ENCODE measurements around the gene TRAF3IP3.
A peak's percentile ranks its signal among the peaks of the same experiment; 100 is the strongest.

Gene TRAF3IP3

DNA sequence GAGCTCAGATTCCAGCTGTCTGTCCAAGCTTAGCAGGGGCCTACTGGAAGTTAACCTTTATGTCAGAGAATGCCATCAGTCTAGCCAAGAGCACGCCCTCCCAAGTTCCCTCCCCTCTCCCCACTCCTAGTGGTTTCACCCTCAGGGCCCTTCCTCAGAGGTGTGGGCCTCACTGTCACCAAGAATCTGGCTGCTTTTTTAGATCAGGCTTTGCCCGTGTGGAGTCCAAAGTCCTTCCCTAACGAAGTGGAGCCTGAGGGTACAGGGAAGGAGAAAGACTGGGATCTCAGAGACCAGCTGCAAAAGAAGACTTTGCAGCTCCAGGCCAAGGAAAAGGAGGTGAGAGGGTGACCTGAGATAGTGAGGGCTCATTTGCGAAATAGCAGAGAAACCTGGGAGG is 24.4 kb downstream of the TRAF3IP3 start:
- H3F3A ChIP-seq (ENCODE audit: insufficient read depth, low read length) = peaks cover 6% of the 10 kb centered on the region; the same call in 1 of the 2 replicates
- no peak overlapping the region for H3K9ac ChIP-seq (ENCODE audit: low read length)
- H3K4me1 ChIP-seq (ENCODE audit: low read length) = peaks cover 13% of the 10 kb centered on the region
- H3K36me3 ChIP-seq (replicated peaks; ENCODE audit: insufficient read depth, low read length) = peaks cover 15% of the 10 kb centered on the region; the same call in 1 of the 2 replicates
- H3K4me3 ChIP-seq (ENCODE audit: low read length) = no peak overlapping the region
- H4K20me1 ChIP-seq (ENCODE audit: insufficient read depth, low read length) = no peaks in the 10 kb centered on the region
- no peaks in the 10 kb centered on the region for H3K27me3 ChIP-seq (replicated peaks; ENCODE audit: insufficient read depth, low read length)
- no peaks in the 10 kb centered on the region for H3K9me2 ChIP-seq (replicated peaks; ENCODE audit: insufficient read depth, low read length)
- DNase-seq = no peak
- H3K27ac ChIP-seq (ENCODE audit: low read length) = no peak overlapping the region
- no peak overlapping the region for H2AFZ ChIP-seq (ENCODE audit: low read length)
- H3K4me2 ChIP-seq (ENCODE audit: low read depth, low read length) = no peak overlapping the region
- no peak for TF ChIP-seq EZH2 (optimal IDR thresholded peaks at IDR 0.05; ENCODE audit: low read depth, low read length)
- no peak for TF ChIP-seq EZH2phosphoT487 (IDR thresholded peaks at IDR 0.05; ENCODE audit: low read length)
- TF ChIP-seq, protein P1, sequence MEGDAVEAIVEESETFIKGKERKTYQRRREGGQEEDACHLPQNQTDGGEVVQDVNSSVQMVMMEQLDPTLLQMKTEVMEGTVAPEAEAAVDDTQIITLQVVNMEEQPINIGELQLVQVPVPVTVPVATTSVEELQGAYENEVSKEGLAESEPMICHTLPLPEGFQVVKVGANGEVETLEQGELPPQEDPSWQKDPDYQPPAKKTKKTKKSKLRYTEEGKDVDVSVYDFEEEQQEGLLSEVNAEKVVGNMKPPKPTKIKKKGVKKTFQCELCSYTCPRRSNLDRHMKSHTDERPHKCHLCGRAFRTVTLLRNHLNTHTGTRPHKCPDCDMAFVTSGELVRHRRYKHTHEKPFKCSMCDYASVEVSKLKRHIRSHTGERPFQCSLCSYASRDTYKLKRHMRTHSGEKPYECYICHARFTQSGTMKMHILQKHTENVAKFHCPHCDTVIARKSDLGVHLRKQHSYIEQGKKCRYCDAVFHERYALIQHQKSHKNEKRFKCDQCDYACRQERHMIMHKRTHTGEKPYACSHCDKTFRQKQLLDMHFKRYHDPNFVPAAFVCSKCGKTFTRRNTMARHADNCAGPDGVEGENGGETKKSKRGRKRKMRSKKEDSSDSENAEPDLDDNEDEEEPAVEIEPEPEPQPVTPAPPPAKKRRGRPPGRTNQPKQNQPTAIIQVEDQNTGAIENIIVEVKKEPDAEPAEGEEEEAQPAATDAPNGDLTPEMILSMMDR (IDR thresholded peaks at IDR 0.05; ENCODE audit: low read length) = no peak
- peaks cover 15% of the 10 kb centered on the region for H3K79me2 ChIP-seq (ENCODE audit: low read length)
- no peaks in the 10 kb centered on the region for H3K9me3 ChIP-seq (replicated peaks; ENCODE audit: insufficient read depth, low read length)

DNA sequence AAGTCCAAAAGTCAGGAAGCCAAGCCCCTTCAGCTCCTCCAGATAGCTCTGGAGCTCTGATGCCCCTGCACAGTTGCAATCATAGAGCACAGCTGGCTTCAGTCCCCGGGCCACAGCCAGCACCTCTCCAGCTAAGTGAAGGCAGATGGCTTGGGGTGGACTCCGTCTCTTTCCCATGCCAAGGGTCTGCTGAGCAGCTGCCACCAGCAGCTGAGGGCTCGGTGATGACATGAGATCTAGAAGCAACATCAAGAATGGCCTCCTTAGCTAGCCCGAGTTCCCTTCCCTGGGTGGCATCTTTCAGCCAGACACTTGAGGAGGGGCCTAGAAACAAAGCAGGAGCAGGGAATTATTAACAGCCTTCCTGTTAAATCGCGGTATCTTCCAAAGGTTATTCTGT is 27.5 kb downstream of the TRAF3IP3 start:
- H3K9ac ChIP-seq (ENCODE audit: low read length) = no peak overlapping the region
- peaks cover 9% of the 10 kb centered on the region for H3K4me1 ChIP-seq (ENCODE audit: low read length)
- no peak overlapping the region for H2AFZ ChIP-seq (ENCODE audit: low read length)
- peaks cover 12% of the 10 kb centered on the region for H3K79me2 ChIP-seq (ENCODE audit: low read length)
- H3K9me3 ChIP-seq (replicated peaks; ENCODE audit: insufficient read depth, low read length) = no peaks in the 10 kb centered on the region
- H3K4me3 ChIP-seq (ENCODE audit: low read length) = peak overlapping the region; percentile 74; the same call in 1 of the 2 replicates
- peaks cover 6% of the 10 kb centered on the region; the same call in 1 of the 2 replicates for H3F3A ChIP-seq (ENCODE audit: insufficient read depth, low read length)
- TF ChIP-seq EZH2phosphoT487 (IDR thresholded peaks at IDR 0.05; ENCODE audit: low read length) = no peak
- no peak for TF ChIP-seq EZH2 (optimal IDR thresholded peaks at IDR 0.05; ENCODE audit: low read depth, low read length)
- no peak for DNase-seq
- H3K27me3 ChIP-seq (replicated peaks; ENCODE audit: insufficient read depth, low read length) = no peaks in the 10 kb centered on the region
- H4K20me1 ChIP-seq (ENCODE audit: insufficient read depth, low read length) = no peaks in the 10 kb centered on the region
- peak overlapping the region; percentile 87; the same call in 1 of the 2 replicates for H3K4me2 ChIP-seq (ENCODE audit: low read depth, low read length)
- peaks cover 2% of the 10 kb centered on the region; the same call in 1 of the 2 replicates for H3K36me3 ChIP-seq (replicated peaks; ENCODE audit: insufficient read depth, low read length)
- no peak overlapping the region for H3K27ac ChIP-seq (ENCODE audit: low read length)
- no peaks in the 10 kb centered on the region for H3K9me2 ChIP-seq (replicated peaks; ENCODE audit: insufficient read depth, low read length)

DNA sequence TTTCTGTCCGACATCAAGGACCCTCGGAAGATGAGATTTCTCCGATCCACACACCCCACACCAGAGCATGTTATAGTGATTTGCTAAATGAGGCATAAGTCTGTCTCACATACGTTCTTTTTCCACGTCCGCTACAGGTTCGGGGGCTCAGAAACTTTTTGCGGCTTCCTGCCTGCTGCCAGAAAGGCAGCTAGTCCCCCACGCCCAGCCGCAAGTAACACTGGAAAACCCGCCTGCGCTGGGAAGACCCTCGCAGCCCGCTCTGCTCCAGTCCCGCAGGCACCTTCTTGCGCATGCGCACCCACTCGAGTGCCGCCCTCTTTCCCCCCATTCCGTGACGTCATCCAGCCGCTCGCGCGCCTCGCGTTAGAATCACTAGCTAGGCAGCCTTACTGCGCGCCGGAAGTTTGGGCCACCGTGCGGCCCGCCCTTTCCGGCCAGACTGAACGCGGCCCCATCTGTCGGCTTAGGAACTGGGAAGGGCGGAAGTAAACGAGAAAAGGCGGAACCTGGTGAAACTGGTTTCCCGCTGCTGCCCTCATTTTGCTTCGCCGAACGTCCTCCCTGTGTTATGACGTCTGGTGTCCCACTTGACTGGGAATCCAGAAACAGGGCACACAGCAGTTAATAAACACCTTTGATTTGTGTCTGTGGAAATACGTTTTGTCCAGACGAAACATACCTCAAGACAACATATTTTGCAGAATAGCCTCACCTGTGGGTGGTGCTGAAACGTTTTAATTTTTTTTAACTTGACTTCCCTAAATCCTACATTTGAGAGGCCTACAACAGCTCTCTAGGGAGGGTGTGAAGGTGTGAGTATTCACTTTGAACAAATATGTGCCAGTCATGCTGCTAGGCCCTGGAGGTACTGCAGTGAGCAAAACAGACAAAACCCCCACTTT is 28.7 kb downstream of the TRAF3IP3 start, which contains the start of gene C1orf74:
C1orf74 (minus strand) TSS at position 295 of the 905 bp plus-strand sequence. CDS start 925 bp downstream, outside the sequence.
- 0 out of 2 replicates have a peak, but pooled peaks cover 6% of the 10 kb centered on the region for H3F3A ChIP-seq (ENCODE audit: insufficient read depth, low read length)
- no peaks in the 10 kb centered on the region for H3K9me3 ChIP-seq (replicated peaks; ENCODE audit: insufficient read depth, low read length)
- no peaks in the 10 kb centered on the region for H3K27me3 ChIP-seq (replicated peaks; ENCODE audit: insufficient read depth, low read length)
- H3K36me3 ChIP-seq (replicated peaks; ENCODE audit: insufficient read depth, low read length) = no peaks in the 10 kb centered on the region
- peak within 1 kb of the TSS; percentile 84 for H3K9ac ChIP-seq (ENCODE audit: low read length)
- H3K4me2 ChIP-seq (ENCODE audit: low read depth, low read length) = peak within 1 kb of the TSS; percentile 87
- H3K27ac ChIP-seq (ENCODE audit: low read length) = peak within 1 kb of the TSS; percentile 56
- no peak for TF ChIP-seq EZH2 (optimal IDR thresholded peaks at IDR 0.05; ENCODE audit: low read depth, low read length)
- TF ChIP-seq EZH2phosphoT487 (IDR thresholded peaks at IDR 0.05; ENCODE audit: low read length) = no peak
- TF ChIP-seq, protein P1 (IDR thresholded peaks at IDR 0.05; ENCODE audit: low read length) = no peak
- peak; percentile 100 for DNase-seq
- peaks cover 12% of the 10 kb centered on the region for H3K79me2 ChIP-seq (ENCODE audit: low read length)
- H4K20me1 ChIP-seq (ENCODE audit: insufficient read depth, low read length) = no peaks in the 10 kb centered on the region
- peaks cover 9% of the 10 kb centered on the region for H3K4me1 ChIP-seq (ENCODE audit: low read length)
- H2AFZ ChIP-seq (ENCODE audit: low read length) = peak within 1 kb of the TSS; percentile 90
- H3K9me2 ChIP-seq (replicated peaks; ENCODE audit: insufficient read depth, low read length) = no peaks in the 10 kb centered on the region
- peak within 1 kb of the TSS; percentile 74 for H3K4me3 ChIP-seq (ENCODE audit: low read length)
